SK-N-SH (cell line): ENCODE data around the gene TAS1R1. TPM values are rescaled to one million over a fixed set of nuclear protein-coding genes. Genes with fewer than 3 reads are reported as not detected.

ENCODE experiments used
- CTCF ChIA-PET: fragments of 300-600, 350-600 bp; formaldehyde crosslinking; extraction: SDS; loops from one replicate; lab custom pipeline; 2021; lab: Yijun Ruan, JAX
- POLR2A ChIA-PET: fragments of 350-600 bp; sonication (Branson Sonifier 250); formaldehyde crosslinking; extraction: SDS; loops from one replicate; lab custom pipeline; 2020; ENCODE audit warnings: antibody characterized with exemption, inconsistent platforms; lab: Yijun Ruan, JAX
- DNase-seq: peaks from one replicate; pipeline ENCODE4 v3.0.0; 2012
- H2AFZ ChIP-seq: fragments of 200-600 bp; sonication (generic); 2 replicates; pipeline ENCODE4 v1.8.1; 2016; ENCODE audit warnings: antibody characterized with exemption, mild to moderate bottlenecking, low read depth
- H3F3A ChIP-seq: fragments of 200-600 bp; sonication (generic); replicated peaks from 2 replicates; pipeline ENCODE3; 2016; ENCODE audit warnings: antibody characterized with exemption, mild to moderate bottlenecking; ENCODE audit not compliant: insufficient read depth
- H3K27ac ChIP-seq, 2 experiments: fragments of 200-500 bp in 1 of 2; fragments of 200-600 bp in 1 of 2; sonication (Bioruptor generic) in 1 of 2; sonication (generic), shearing (Covaris generic) in 1 of 2; 2 replicates each; pipeline versions ENCODE4 v1.5.1 to v1.6.1; 2014 to 2016; ENCODE audit warnings: low read depth in 2 of 2, inconsistent platforms in 1 of 2, low read length in 1 of 2, mild to moderate bottlenecking in 1 of 2, mixed read lengths in 1 of 2
- H3K27me3 ChIP-seq: fragments of 200-600 bp; sonication (generic), shearing (Covaris generic); 2 replicates; pipeline ENCODE4 v1.6.1; 2016; ENCODE audit warnings: mixed run types; ENCODE audit not compliant: insufficient read depth
- H3K36me3 ChIP-seq, 2 experiments: fragments of 200-500 bp in 1 of 2; fragments of 200-600 bp in 1 of 2; sonication (Bioruptor generic) in 1 of 2; sonication (generic) in 1 of 2; replicated peaks in 1 of 2; 2 replicates each; pipeline versions ENCODE3 to v1.5.1; 2014 to 2016; ENCODE audit warnings: low read length in 1 of 2, mild to moderate bottlenecking in 1 of 2; ENCODE audit not compliant: insufficient read depth in 2 of 2, control insufficient read depth in 1 of 2
- H3K4me1 ChIP-seq, 2 experiments: fragments of 200-500 bp in 1 of 2; fragments of 200-600 bp in 1 of 2; sonication (Bioruptor generic) in 1 of 2; sonication (generic), shearing (Covaris generic) in 1 of 2; 2 replicates each; pipeline versions ENCODE4 v1.5.1 to v1.6.1; 2014 to 2016; ENCODE audit warnings: low read depth in 1 of 2, low read length in 1 of 2, mixed run types in 1 of 2; ENCODE audit not compliant: insufficient read depth in 2 of 2, control insufficient read depth in 1 of 2
- H3K4me2 ChIP-seq: fragments of 200-600 bp; sonication (generic), shearing (Covaris generic); 2 replicates; pipeline ENCODE4 v1.6.1; 2017; ENCODE audit warnings: mixed run types
- H3K4me3 ChIP-seq, 2 experiments: fragments of 200-500 bp in 1 of 2; fragments of 200-600 bp in 1 of 2; sonication (Bioruptor generic) in 1 of 2; sonication (generic), shearing (Covaris generic) in 1 of 2; 2 replicates each; pipeline versions ENCODE4 v1.5.1 to v1.8.1; 2014 to 2016; ENCODE audit warnings: low read depth in 2 of 2, inconsistent platforms in 1 of 2, low read length in 1 of 2, mild to moderate bottlenecking in 1 of 2, mixed read lengths in 1 of 2, moderate library complexity in 1 of 2
- H3K79me2 ChIP-seq: fragments of 200-600 bp; sonication (generic); 2 replicates; pipeline ENCODE4 v1.8.1; 2017; ENCODE audit warnings: mild to moderate bottlenecking; ENCODE audit not compliant: insufficient read depth
- H3K9ac ChIP-seq: fragments of 200-600 bp; sonication (generic); 2 replicates; pipeline ENCODE4 v1.6.1; 2017; ENCODE audit warnings: mixed run types
- H3K9me2 ChIP-seq: fragments of 200-600 bp; sonication (generic); 2 replicates; pipeline ENCODE4 v1.6.1; 2017; ENCODE audit warnings: mixed run types
- H3K9me3 ChIP-seq: fragments of 200-600 bp; sonication (generic); 2 replicates; pipeline ENCODE4 v1.6.1; 2017; ENCODE audit warnings: mixed run types, mild to moderate bottlenecking, moderate library complexity
- H4K20me1 ChIP-seq: fragments of 200-600 bp; sonication (generic); 2 replicates; pipeline ENCODE4 v1.6.1; 2017; ENCODE audit warnings: mild to moderate bottlenecking, mixed run types; ENCODE audit not compliant: insufficient read depth
- CHD2 ChIP-seq: fragments of 150-350 bp; IDR thresholded peaks from 2 replicates; pipeline ENCODE4 v1.6.1; 2018; ENCODE audit warnings: low read length; ENCODE audit not compliant: partially characterized antibody
- ELF1 ChIP-seq: IDR thresholded peaks from 2 replicates; pipeline ENCODE4 v1.4.0; 2012
- EZH2phosphoT487 ChIP-seq: fragments of 200-600 bp; sonication (generic); IDR thresholded peaks from 2 replicates; pipeline ENCODE4 v1.6.1; 2017; ENCODE audit warnings: low read depth, mixed run types, mild to moderate bottlenecking, antibody characterized with exemption, moderate library complexity, borderline replicate concordance
- FOXJ3 ChIP-seq: sonication (generic); formaldehyde crosslinking; IDR thresholded peaks from 2 replicates; pipeline ENCODE4 v1.5.1; 2020; ENCODE audit warnings: mild to moderate bottlenecking, missing genetic modification reagents
- JUND ChIP-seq: IDR thresholded peaks from 2 replicates; pipeline ENCODE4 v1.4.0; 2012
- MXI1 ChIP-seq: IDR thresholded peaks from 2 replicates; pipeline ENCODE4 v1.6.1; 2012; ENCODE audit warnings: mild to moderate bottlenecking, low read depth, low read length, improper control_type of control experiment
- RFX5 ChIP-seq: IDR thresholded peaks from 2 replicates; pipeline ENCODE4 v1.6.1; 2012; ENCODE audit warnings: mild to moderate bottlenecking, improper control_type of control experiment, low read length
- SMC3 ChIP-seq: IDR thresholded peaks from 2 replicates; pipeline ENCODE4 v1.6.1; 2012; ENCODE audit warnings: low read depth, low read length, improper control_type of control experiment
- YY1 ChIP-seq: IDR thresholded peaks from 2 replicates; pipeline ENCODE4 v1.4.0; 2012; ENCODE audit warnings: low read depth, mild to moderate bottlenecking
- WGBS: methylation state at CpG from one replicate; pipeline ENCODE4 v1.1.6; 2017; ENCODE audit warnings: low lambda C conversion rate; 5-methylcytosine and 5-hydroxymethylcytosine counted together
- polyA plus RNA-seq, 3 experiments: library from polyadenylated mRNA; depleted of rRNA; stranded (reverse); fragments of >200 nt; gene quantifications; 2 replicates each; pipeline ENCODE4 v1.2.3, GENCODE V29; 2012
- TF ChIP-seq, protein P1 (sequence below): fragments of 150-350 bp; IDR thresholded peaks from 2 replicates; pipeline ENCODE4 v1.6.1; 2017; ENCODE audit warnings: antibody characterized with exemption, low read length, low read depth, borderline replicate concordance
- TF ChIP-seq, protein P2 (sequence below): IDR thresholded peaks from 2 replicates; pipeline ENCODE4 v1.4.0; 2012; ENCODE audit warnings: low read depth, borderline replicate concordance
- TF ChIP-seq, protein P3 (sequence below): IDR thresholded peaks from 2 replicates; pipeline ENCODE4 v1.6.1; 2012; ENCODE audit warnings: mild to moderate bottlenecking, low read depth, low read length, moderate library complexity

TAS1R1 gene
- polyA plus RNA-seq, 1 of the 3 experiments (the other 2 are of a cell fraction): not detected

DNA sequence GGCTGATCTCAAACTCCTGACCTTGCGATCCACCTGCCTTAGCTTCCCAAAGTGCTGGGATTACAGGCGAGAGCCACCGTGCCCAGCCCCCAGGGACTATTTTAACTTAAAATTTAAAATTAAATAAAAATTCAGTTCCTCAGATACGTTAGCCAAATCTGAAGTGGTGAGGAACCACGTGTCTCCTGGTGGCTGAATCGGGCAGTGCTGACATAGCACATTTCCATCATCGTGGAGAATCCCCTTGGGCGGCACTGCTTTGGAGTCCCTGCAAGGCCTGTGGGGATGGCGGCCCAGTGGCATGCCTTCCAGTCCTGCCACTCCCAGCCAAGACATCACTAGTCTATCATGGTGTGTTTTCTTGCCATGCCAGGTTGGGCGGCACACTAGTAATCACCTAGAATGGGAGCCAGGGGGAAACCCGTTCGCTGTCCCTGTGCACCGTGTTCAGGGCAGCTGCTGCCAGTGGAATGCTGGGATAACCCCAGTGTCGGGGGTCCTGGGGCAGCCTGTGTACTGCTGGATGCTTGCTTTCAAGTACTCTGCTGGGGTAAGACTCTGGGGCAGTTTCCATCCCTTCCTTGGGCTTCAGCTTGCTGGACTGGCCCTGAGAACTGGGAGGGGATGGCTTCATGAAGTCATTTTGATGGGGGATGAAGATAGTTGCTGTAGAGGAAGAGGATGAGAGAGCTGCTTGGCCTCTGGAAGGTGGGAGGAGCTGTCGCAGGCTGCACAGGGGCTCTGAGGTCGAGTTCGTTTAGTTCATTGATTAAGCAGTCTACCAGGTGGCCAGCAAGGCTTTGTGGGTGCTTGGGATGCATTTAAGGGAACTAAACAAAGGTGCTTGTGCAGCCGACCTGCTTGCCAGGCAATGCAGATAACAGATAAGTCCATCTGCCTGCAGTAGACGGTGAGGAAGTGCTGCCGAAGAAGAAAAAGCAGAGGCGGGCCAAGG lies 29.3 kb downstream of the TAS1R1 start:
- H4K20me1 ChIP-seq: no peaks in the 10 kb centered on the region
- no peaks in the 10 kb centered on the region for H3K9me3 ChIP-seq
- H3K9ac ChIP-seq: no peak overlapping the region
- no peak overlapping the region for H3K4me3 ChIP-seq
- DNase-seq: peak; percentile 44
- no peaks in the 10 kb centered on the region for H3K9me2 ChIP-seq
- TF ChIP-seq MXI1: no peak
- TF ChIP-seq, protein P1, sequence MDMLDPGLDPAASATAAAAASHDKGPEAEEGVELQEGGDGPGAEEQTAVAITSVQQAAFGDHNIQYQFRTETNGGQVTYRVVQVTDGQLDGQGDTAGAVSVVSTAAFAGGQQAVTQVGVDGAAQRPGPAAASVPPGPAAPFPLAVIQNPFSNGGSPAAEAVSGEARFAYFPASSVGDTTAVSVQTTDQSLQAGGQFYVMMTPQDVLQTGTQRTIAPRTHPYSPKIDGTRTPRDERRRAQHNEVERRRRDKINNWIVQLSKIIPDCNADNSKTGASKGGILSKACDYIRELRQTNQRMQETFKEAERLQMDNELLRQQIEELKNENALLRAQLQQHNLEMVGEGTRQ: no peak
- TF ChIP-seq CHD2: no peak
- no peak for TF ChIP-seq YY1
- TF ChIP-seq, protein P2, sequence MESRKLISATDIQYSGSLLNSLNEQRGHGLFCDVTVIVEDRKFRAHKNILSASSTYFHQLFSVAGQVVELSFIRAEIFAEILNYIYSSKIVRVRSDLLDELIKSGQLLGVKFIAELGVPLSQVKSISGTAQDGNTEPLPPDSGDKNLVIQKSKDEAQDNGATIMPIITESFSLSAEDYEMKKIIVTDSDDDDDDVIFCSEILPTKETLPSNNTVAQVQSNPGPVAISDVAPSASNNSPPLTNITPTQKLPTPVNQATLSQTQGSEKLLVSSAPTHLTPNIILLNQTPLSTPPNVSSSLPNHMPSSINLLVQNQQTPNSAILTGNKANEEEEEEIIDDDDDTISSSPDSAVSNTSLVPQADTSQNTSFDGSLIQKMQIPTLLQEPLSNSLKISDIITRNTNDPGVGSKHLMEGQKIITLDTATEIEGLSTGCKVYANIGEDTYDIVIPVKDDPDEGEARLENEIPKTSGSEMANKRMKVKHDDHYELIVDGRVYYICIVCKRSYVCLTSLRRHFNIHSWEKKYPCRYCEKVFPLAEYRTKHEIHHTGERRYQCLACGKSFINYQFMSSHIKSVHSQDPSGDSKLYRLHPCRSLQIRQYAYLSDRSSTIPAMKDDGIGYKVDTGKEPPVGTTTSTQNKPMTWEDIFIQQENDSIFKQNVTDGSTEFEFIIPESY: no peak
- TF ChIP-seq, all 33 proteins: peak for 0
- Histone ChIP-seq H3K36me3 (peaks cover 0 to 21% of the 10 kb centered on the region in 2 experiments), H3K27me3 (no peaks in the 10 kb centered on the region), H3K4me1 (peaks cover 9 to 19% of the 10 kb centered on the region in 2 experiments; a peak in 2 of 4 replicates), H3K27ac (no peak overlapping the region), H2AFZ (no peak overlapping the region), H3F3A (no peaks in the 10 kb centered on the region), H3K4me2 (no peak overlapping the region), H3K79me2 (peaks cover 29% of the 10 kb centered on the region)
- ChIA-PET POLR2A (no interaction called here), CTCF (interaction anchor here (1.2 to 8.5 kb wide), 3 partner anchors 18 to 147 kb away, joined by 3 to 68 read pairs (median 4); partner anchors contain the start of genes KLHL21, NOL9 and TAS1R1)
- 90% methylated on average over 15 of the region's 21 CpGs for WGBS

DNA sequence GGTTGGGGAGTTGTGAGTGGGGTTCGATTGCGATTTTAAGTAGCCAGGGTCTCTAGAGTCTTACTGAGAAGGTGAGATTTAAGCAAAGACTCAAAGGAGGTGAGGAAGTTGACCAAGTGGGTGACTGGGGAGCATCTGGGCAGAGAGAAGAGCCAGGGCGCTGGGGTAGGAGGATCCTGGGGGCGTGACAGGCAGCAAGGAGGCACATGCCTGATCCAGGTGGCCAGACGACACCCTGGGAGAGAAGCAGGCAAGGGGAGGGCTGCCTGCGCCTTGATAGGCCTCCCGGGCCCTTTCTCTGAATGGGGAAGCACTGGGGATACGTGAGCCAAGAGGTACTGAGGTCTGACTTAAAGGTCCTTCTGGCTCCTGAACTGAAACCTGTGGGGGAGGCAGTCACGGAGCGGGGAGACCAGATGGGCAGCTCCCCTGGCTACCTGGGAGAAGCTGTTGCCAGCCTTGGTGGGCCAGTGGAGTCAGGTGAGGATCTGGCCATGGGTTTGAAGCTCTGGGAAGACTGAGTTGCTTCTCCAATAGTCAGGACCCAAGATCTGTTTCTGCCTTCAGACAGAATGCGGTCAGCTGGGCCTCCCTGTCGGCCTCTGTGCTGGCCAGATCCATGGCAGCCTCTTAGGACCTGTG lies 30.1 kb downstream of the TAS1R1 start:
- peaks cover 27% of the 10 kb centered on the region for H3K79me2 ChIP-seq
- no peaks in the 10 kb centered on the region for H4K20me1 ChIP-seq
- no peak overlapping the region for H3K9ac ChIP-seq
- peaks cover 0 to 21% of the 10 kb centered on the region in 2 experiments for H3K36me3 ChIP-seq
- no peaks in the 10 kb centered on the region for H3K9me2 ChIP-seq
- H3K4me1 ChIP-seq: peaks cover 8 to 17% of the 10 kb centered on the region in 2 experiments; a peak in 2 of 4 replicates
- H3K4me2 ChIP-seq: no peak overlapping the region
- CTCF ChIA-PET: interaction anchor here (0.9 to 1.8 kb wide), 3 partner anchors 17 to 148 kb away, joined by 3 to 4 read pairs (median 4); partner anchors contain the start of genes KLHL21, NOL9 and TAS1R1
- no peaks in the 10 kb centered on the region for H3K27me3 ChIP-seq
- POLR2A ChIA-PET: no interaction called here
- peak; percentile 5 for DNase-seq
- no peaks in the 10 kb centered on the region for H3K9me3 ChIP-seq
- WGBS: 90% methylated on average over 12 of the region's 12 CpGs
- no peak overlapping the region for H3K27ac ChIP-seq
- H3K4me3 ChIP-seq: no peak overlapping the region
- no peak overlapping the region for H2AFZ ChIP-seq
- no peaks in the 10 kb centered on the region for H3F3A ChIP-seq
- no peak for TF ChIP-seq SMC3
- TF ChIP-seq MXI1: no peak
- TF ChIP-seq, protein P3, sequence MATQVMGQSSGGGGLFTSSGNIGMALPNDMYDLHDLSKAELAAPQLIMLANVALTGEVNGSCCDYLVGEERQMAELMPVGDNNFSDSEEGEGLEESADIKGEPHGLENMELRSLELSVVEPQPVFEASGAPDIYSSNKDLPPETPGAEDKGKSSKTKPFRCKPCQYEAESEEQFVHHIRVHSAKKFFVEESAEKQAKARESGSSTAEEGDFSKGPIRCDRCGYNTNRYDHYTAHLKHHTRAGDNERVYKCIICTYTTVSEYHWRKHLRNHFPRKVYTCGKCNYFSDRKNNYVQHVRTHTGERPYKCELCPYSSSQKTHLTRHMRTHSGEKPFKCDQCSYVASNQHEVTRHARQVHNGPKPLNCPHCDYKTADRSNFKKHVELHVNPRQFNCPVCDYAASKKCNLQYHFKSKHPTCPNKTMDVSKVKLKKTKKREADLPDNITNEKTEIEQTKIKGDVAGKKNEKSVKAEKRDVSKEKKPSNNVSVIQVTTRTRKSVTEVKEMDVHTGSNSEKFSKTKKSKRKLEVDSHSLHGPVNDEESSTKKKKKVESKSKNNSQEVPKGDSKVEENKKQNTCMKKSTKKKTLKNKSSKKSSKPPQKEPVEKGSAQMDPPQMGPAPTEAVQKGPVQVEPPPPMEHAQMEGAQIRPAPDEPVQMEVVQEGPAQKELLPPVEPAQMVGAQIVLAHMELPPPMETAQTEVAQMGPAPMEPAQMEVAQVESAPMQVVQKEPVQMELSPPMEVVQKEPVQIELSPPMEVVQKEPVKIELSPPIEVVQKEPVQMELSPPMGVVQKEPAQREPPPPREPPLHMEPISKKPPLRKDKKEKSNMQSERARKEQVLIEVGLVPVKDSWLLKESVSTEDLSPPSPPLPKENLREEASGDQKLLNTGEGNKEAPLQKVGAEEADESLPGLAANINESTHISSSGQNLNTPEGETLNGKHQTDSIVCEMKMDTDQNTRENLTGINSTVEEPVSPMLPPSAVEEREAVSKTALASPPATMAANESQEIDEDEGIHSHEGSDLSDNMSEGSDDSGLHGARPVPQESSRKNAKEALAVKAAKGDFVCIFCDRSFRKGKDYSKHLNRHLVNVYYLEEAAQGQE: no peak
- no peak for TF ChIP-seq ELF1
- TF ChIP-seq EZH2phosphoT487: no peak
- TF ChIP-seq JUND: no peak
- TF ChIP-seq FOXJ3 (CRISPR knock-in tag): no peak
- TF ChIP-seq RFX5: no peak
- TF ChIP-seq, protein P2: no peak
- TF ChIP-seq, protein P1: no peak
